Left forelimb (tissue), 1 donor: Measurements from ENCODE around the gene EXOSC7.

Experiments
- DNase-seq: peaks from one replicate; pipeline ENCODE4 v3.0.0-alpha.2; 2018; ENCODE audit warnings: low spot score

EXOSC7 gene

GRCh38 chr3:44993471-44994205, 17.6 kb downstream of the EXOSC7 start:
- DNase-seq, result no peak

GRCh38 chr3:44995142-44995770, 19.2 kb downstream of the EXOSC7 start:
- no peak for DNase-seq

GRCh38 chr3:44996556-44996969, 20.5 kb downstream of the EXOSC7 start:
- no peak for DNase-seq

- no peak for DNase-seq
Measured at GRCh38 chr3:44999782-45000181, 23.7 kb downstream of the EXOSC7 start.

DNA sequence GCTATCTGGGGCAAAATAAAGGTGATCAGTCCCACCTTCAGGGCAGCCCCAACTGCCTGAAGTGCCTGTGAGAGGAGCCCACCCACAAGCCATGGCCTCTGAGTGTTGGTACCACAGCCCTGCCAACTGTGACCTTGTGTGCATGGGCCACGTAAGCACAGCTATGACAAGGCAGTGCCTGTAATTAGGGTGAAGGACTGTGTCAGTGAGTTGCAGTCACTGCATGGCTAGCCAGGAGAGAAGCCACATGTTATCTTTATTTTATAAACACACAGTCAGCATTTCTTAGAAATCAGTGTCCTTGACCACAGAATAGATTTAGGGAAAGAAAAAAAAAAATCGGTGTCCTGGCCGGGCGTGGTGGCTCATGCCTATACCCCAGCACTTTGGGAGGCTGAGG, 24.8 kb downstream of the EXOSC7 start:
- no peak for DNase-seq

GRCh38 chr3:45001738-45002137, 25.7 kb downstream of the EXOSC7 start:
- no peak for DNase-seq

DNA sequence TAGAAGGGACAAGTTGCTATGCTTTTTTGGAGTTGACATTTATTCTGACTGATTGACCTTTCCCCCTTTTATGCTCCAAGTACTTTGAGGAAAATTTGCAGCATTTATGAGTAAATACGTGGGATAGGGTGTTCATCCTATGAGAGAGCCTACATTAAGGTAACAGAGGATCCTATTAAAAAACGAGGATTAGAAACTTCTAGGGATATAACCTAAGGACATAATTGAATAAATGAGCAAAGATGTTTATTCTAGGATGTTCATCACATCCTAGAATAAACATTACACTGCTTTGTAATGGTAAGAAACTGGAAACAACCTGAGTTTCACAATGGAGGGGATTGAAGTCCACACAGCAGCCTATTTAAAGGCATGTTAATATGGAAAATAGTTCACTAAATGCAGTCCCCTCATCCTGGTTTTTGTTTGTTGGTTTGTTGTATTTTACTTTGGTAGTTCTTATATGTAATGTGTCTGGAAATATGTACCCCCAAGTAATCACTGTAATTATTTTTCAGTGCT, 26.2 kb downstream of the EXOSC7 start:
- DNase-seq, result no peak

GRCh38 chr3:45002720-45003119, 26.7 kb downstream of the EXOSC7 start:
- DNase-seq, result no peak

GRCh38 chr3:45003406-45003805, 27.4 kb downstream of the EXOSC7 start:
- no peak for DNase-seq

- DNase-seq, result no peak
Measured at GRCh38 chr3:45003859-45004258, 27.8 kb downstream of the EXOSC7 start.

GRCh38 chr3:45007091-45007490, 31.0 kb downstream of the EXOSC7 start:
- no peak for DNase-seq

GRCh38 chr3:45008117-45008516, 32.1 kb downstream of the EXOSC7 start:
- DNase-seq, result no peak

- DNase-seq, result no peak
Measured at GRCh38 chr3:45009868-45010267, 33.8 kb downstream of the EXOSC7 start.

DNA sequence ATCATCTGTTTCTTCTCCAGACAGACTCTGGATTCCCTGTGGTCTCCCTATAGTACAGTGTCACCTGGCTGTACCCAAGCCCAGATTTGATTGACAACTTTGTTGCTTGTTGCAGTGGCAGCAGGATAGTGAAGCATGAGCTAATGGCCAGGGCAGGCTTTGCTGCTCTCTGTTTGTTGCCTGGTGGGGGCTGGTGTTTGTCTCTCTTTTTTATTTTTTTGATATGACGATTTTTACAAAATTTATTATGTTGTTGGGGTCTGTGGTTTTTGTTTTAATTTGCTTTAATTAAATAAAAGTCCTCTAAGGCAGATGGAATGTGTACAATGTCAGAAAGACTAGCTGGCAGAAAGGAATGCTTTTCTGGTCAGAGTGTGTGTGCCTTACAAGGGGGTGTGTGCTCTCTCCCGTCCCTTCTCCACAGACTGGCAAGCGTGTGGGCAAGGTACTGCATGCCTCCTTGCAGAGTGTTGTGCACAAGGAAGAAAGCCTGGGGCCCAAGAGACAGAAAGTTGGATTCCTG, 34.8 kb downstream of the EXOSC7 start:
- DNase-seq, result peak; percentile 11

DNA sequence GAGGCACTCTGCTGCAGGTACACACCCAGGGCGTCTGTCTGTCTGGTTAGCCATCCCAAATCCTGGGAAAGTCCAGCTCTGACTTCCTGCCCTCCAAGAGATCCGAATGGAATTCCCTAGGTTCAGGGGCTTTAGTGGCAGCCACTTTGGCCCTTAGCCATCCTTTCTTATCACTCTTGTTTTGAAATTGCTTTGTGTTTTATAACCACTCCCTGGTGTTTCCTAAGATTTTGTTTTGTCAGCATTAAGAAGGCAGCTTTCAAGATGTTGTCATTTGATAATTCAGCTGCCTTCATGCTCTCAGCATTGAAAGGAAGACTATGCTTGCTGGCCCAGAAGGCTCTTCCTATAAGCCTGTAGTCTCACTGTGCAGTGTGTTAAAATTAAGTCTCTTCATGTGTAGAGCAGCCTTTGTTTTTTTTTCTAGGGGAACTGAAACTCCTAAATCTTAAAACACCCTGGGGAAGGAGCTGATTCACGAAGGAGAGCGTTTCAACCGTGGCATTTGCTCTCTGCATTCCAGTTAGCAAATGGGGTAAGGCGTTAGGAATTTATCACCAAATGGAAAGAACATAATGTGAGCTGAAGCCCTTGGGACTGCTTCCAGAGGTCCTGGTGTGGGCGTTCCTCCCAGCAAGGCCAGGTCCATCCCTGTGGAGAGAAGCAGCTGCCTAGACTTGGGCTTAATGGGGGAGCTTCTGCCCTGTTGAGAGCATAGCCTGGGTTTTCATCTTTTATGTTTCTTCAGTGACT, 35.9 kb downstream of the EXOSC7 start:
- peak; percentile 67 for DNase-seq

DNA sequence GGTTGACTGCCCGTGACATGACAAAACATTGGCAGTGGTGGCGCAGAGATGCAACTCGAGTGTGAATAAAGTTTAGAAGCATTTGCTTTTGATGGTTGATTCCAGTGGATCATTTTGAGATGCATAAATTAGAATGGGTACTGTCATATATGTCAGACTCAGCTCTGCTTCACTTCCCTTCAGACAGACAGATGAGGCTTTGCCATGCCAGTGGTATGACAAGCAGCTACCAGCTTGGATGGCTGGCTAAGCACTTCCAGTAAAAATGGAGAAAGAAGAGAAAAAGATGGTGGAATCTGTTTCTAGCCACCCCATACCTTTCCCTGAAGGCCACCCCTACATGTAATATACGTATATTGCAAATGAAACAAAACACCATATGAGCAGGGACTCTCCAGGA, 36.5 kb downstream of the EXOSC7 start:
- no peak for DNase-seq

- no peak for DNase-seq
Measured at GRCh38 chr3:45016916-45017315, 40.9 kb downstream of the EXOSC7 start.

DNA sequence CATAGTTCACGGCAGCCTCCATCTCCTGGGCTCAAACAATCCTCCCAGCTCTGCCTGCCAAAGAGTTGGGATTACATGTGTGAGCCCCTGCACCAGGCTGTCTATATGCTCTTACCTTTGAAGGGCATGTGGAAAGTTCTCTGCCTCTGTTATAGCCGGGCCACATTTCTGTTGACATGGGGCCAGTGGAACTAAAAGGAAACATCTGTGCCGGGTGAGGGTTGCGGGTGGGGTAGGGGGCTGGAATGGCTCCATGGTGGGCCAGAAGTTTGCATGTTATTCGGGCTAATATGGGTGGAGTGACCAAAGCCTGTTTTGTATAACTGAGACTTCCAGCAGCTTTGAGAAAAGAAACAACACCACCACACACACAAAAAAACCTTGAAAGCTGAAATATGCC, 41.8 kb downstream of the EXOSC7 start:
- DNase-seq, result no peak

DNA sequence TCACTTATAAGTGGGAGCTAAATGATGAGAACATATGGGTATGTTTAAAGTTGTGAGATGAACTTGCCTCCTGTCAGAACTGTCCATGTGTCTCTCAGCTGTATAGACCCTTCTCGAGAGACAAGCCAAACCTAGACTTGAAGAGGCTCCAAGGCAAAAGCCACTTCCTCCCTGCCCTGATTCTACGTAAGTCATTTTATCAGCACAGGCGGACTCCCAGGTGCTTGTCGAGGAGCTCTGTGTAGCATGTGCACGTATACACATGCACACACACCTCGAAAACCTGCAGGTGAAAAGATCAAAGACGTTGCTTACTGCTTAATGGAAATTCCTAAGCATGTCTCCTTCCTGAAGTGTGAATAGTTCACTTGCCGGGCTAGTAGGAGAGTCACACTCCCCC, 44.5 kb downstream of the EXOSC7 start:
- DNase-seq, result no peak

DNA sequence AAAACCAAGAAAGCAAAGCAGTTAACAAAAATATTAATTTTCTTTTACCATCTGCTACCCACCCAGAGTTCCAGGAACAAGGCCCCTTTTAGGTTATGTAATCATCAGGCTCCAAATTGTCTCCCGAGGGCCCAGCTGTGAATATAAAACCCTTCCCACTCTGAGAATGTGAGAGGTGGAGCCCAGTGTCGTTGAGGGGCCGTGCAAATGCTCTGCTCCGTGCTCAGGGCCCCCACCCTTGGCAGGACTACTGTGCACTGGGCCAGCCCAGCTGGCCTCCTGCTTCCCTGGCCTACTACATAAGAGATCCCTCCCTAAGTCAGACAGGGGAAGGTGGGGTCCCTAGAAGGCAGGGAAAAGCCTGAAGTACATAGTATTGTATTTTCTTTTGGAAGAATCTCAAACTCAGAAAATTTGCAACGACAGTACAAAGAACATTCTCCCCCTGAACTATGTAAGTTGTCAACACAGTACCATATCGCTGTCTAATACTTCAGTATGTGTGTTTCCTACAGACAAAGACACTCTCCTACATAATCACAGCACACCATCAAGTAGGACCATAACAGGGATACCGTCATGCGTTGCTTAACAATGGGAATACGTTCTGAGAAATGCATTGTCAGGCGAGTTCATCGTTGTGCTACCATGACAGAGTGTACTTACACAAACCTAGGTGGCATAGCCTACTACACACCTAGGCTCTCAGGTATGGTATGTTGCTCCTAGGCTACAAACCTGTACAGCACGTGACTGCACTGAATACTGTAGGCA, 45.7 kb downstream of the EXOSC7 start:
- DNase-seq, result peak; percentile 86

GRCh38 chr3:45023675-45024074, 47.6 kb downstream of the EXOSC7 start:
- DNase-seq, result no peak
